GM19023 (cell line): Measurements from ENCODE around the gene CFAP61.
"Not testable (repeated sequence)": the region's sequence is repeated elsewhere in the genome, so short reads cannot be mapped to it uniquely, and the experiment has no call there.

Source experiments
- ATAC-seq: cut with Tn5 transposase; IDR thresholded peaks from one replicate; pipeline ENCODE4 v1.9.1; 2021; ENCODE audit warnings: mild to moderate bottlenecking, moderate library complexity; ENCODE audit not compliant: unreplicated experiment

The CFAP61 gene, protein sequence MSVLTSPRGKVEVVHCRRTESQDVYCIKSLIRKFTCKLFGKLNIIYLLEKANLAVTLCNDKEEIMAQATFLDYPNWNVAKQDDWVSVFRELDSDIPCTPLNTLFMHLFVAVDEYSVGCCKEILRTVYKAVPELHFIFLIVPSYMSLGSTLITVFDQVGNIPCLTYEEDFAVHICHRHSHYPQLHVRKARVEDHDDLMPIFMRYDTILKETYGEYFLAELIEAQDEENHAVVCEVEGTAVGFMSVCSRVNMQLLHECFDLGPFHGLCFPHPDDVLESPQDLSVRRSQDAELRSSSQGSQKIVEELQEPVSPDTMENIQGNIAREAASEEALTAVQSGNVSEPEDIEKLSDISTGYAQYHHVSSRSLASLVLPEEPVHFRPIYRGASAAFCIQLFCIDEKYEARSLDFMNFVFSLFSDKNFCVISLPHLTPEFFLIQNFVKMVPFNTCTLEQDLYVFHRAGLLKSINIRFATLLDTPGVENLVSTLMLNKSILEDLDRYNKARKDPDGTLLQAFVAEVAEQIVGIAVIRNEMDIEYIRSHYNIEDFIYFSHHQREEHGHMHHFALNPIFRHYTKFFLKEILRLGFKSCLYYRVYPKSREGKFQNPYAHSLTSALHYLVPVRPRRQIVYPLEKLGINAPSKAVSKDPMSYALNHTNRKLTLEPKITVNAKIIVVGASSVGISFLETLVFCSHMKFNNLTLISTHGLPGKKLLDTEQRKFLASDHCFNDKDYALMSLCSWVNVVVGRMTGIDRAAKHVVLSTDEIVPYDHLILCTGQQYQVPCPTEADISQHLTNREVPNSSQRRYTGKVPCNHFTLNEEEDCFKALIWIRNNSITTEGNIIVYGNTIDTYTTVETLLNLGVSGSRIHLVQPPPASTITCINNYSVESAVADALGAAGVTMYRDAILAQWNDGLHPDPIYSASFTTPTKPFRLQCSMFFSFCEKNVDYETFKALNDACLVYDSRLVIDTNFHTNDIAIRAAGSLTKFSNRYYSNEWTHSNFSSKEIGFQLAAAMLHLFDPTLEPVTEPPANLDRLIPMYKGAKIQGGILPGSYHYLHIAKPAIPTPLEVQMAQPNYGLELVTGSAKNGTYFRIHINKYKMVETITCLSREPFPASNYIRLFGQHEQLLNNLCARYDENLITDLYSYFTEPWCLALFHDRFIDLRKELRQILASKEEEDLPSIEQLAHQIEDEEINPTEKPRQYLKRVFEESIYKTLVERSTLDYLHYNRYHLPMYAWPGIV

DNA sequence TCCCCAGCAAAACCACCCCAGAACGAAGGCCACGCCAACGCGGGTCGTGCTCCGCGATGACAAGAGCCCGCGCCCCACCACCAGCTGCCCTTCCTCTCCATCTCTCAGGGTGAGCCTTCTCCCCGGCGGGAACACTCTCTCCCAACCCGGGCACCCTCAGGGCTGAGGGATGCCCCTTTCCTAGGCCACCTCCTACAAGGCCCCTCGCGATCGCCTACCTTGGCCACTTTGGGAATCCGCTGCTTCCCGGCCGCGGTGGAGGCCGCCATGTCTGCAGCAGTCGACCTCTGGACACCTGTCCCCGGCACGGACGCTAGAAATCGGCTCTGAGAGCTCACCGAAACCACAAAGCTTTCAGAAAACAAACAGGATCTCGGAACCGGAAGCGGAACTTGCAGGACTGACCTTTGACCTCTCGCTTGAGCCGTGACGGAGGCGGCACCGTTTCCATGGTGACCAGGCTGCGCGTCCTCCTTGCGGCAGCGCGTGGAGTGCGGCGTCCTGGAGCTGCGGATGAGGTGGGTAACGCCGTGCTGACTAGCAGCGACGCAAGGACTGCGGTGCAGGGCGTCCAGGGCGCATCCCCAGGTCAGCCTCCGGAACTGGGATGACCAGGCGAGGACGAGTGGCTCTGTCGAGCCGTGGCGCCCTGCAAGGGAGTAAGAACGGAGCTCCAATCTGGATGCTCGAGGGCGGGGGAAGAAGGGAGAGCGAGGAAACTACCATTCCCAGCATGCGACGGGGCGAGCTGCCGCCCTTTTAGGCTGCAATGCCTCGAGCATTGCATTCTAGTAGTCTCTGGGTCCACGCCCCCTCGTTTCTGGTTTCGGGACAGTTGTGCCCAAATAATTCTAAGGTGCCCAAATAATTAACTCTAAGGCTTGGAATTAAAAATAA, at the start of gene CFAP61, which contains the start of gene CRNKL1:
Gene CFAP61, plus strand, starts transcription at position 459 of the 897 bp plus-strand sequence. CDS start 4,122 bp downstream, outside the sequence.
Gene CRNKL1, minus strand, starts transcription at position 393 of the 897 bp plus-strand sequence. Its CDS starts 124 bp downstream, at position 269.
- peak; percentile 93 for ATAC-seq

DNA sequence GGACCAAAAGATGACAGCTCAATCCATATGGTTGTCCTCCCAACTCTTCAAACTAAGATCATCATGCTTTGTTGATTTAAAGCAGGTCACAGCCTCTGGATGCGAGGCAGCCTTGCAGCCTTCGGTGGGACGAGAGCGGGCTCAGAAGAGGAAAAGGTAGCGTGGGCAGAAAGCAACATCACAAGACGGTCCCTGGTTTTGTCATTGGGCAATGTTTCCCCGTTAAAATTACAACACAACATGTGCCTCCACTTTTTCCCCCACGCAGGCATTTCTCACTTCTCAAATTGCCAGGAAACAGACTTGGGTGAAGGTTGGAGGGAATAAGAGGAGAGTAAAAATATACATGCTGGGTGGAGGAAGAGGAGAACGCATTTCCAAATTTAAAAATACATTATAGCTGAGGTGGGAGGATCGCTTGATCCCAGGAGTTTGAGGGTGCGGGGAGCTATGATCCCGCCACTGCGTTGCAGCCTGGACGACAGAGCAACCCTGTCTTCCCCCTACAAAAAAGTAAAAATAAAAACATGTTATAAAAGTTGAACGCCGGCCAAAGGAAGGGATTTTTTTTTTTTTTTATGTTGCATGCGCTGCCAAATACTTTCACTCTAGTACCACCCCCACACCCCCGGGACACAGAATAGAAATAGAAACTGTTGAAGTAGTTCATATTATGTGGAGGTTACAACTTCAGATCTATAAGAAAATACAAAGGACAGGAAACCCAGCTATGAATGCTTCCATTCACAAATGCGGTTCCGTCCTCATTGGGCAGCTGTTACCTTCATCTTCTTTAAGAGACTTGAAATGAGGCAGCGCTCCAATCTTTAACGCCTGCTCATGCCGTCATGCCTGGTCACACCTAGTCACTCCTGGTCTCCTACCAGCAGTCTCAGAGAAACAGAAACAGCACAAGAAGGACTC, 49.0 kb upstream of the CFAP61 start:
- no peak for ATAC-seq

DNA sequence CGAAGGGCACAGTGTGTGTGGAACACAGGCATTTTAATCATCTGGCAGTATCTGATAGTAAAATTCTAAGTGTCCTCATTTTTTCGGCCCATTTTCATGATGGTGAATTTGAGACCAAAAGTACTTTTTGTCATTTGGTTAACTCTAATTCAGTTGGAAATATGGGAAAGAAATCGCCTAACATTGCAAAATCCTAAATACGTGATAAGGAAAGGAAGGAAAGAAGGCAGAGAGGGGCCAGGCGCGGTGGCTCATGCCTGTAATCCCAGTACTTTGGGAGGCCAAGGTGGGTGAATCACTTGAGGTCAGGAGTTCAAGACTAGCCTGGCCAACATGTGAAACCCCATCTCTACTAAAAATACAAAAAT, 48.4 kb upstream of the CFAP61 start:
- ATAC-seq = not testable (repeated sequence)

DNA sequence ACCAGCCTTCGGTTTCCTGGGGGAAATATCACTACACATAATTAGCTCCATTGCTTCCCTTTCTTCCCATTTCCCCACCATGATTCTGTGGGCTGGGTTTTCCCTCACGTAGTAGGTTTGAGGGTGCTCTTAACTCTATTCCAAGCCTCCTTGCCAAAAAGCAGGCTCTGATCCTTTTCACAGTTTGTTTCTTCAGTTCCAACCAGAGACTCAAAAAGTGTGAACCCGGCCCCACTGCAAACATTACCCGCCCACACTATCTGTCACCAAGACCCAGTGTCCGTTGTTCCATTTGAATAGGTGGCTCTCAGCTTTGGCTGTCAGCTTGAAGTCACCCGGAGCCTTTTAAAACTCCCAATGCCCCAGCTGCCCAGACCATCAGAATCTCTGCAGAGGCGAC, 47.0 kb upstream of the CFAP61 start:
- no peak for ATAC-seq

DNA sequence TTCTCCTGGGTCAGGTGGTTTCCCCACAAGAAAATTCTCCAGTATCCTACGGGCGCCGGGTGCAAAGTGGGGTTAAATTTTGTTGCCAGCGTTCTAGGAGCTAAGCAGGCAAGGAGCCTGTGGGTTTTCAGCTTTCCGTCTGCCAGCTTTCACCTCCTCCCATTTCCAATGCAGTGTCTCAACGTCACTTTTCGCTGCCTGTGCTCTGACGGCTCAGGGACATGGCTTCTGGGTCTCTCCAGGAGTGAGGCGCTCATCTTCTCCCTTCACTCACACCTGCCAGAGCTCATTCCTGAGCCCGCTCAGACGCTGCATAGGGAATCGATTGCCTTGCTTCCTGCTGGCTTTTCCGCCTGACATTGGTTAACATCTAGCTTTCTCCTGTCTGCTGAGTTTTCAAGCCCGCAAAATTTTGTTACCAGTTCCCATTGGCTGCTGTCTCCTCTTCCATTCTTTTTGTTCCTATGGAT, 42.5 kb upstream of the CFAP61 start:
- no peak for ATAC-seq

DNA sequence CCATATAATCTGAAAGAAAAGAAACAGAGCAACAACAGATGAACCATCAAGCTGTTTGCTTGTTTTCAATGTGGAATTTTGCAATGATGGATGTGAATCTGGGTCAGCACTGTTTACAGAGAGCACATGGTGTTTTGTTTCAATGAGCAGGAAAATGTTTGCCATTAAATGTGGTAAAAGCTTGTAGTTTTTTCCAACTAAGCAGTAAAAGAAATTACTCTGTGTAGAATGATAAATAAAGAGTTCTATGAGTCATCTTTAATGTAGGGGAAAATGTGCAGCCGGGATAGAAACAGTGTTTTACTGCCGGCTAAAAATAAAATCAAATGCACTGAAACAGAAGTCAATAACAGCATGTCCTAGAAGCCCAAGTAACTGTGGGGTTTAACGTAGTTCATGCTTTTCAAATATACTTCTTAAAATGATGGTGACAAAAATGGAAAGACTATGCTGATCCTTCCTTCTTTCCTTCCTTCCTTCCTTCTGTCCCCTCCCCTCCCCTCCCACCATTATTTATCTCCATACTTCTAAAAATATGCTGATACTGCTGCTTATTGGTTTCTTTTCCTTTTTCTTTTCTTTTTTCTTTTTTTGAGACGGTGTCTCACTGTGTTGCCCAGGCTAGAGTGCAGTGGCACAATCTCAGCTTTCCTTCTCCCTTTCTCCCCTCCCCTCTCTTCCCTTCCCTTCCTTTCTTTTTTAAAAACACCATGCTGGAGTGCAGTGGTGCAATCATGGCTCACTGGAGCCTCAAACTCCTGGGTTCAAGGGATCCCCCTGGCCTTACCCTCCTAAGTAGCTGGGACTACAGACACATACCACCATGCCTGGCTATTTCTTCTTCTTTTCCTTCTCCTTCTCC, 41.5 kb upstream of the CFAP61 start:
- no peak for ATAC-seq

DNA sequence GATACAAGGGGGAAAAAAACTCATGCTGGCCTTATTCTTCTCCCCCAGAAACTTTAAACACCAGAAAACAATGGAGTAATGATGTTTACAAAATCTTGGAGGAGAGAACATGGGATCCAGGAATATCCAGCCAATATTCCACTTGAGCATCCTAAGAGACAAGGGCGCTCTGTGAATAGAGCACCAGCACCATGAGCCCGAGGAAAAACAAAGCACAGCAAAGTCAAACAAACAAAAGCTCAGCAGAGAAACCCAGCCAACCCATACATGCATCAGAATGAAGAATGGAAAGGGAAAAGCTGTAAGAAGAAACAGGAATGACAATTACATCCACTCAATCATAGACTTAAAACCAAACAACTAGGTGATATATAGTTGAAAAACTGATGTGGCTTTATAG, 39.8 kb upstream of the CFAP61 start:
- no peak for ATAC-seq

DNA sequence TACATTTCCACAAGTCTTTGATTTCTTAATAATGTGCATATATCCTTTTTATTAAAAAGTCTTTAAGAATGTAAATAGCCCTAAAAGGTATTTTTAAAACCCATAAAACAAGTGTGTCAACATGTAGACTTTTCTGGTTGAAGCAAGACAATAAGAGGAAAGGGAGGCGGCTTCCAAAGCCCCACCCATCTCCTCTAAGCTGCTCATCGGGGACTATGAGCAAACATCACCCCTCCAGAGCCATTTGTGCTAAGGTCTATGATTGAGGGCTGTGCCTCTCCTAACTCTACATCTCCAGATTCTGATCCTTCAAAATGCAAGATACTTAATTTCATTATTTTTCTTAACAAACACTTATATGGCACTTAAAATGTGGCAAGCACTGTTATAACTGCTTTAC, 37.7 kb upstream of the CFAP61 start:
- ATAC-seq = no peak

DNA sequence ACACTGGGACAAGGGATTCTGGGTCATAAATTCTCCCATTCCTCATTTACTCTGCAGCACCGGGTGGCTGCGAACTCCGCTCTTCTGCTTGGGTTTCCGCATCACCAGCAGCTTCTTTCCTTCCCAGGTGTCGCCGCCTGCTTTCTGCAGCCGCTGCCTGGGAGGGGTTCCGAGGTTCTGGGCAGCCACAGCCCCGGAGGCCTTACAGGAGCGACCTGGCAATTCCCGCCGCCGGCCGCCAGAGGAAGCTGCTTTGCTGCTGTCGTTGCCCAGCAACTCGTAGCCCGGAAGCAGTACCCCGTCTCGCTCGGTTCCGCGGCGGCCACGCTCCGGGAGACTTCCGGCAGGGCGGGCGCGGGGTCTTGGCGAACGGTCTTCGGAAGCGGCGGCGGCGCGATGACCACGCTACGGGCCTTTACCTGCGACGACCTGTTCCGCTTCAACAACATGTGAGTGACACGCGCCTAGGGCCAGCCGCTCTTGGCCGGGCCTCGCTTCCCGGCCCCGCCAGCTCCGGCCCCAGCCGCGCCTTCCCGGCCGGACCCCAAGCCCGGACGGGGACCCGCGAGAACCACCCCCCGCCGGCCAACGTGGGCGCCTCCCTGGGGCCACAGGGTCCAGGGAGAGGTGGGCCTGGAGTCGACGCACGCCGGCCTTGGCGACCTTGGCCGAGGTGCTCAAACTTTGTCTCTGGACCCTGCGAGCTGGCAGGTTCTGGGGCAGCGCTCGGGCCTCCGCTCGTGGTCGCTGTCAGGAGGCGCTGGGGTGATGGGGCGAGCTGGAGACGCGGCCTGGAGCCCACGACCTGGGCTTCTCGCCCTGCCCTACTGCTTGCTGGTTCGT, 35.1 kb upstream of the CFAP61 start, which contains the start of gene NAA20:
Gene NAA20, plus strand, starts transcription at position 362 of the 843 bp plus-strand sequence. Its CDS starts 35 bp downstream, at position 397.
- peak; percentile 99 for ATAC-seq

DNA sequence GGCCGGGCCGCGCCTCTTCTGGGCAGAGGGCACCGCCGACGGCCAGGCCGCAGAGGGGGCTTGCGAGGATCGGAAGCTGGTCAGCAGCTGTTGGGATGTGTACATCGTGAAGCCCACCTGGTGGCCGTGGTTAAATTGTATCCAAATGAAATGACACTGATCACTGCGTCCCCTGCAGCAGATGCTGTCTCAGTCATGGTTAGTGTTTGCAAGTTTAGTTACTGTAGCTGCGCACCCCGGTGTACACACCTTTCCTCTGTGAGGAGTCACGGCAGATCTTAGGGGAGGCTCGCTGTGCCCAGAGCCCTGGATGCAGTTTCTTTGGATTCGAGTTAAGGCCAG, 34.5 kb upstream of the CFAP61 start:
- ATAC-seq = peak; percentile 13

DNA sequence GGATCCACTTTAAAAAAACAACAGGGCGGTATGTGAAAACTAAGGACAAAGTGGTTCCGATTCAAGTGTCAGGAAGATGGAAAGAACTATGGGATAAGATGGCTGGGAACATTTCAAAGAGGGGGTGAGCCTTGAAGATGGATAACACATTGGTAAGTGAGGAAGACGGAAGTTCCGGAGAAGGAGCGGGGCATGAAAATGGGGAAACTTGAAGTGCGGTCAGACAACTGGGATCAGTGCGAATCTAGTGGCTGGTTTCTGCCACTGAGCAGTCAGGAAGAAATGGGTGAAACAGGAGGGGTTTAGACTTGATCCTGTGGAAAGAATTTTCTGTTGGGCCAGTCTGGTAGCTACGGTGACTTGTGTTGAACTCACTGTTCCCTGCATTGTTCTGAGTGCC, 34.0 kb upstream of the CFAP61 start:
- no peak for ATAC-seq

DNA sequence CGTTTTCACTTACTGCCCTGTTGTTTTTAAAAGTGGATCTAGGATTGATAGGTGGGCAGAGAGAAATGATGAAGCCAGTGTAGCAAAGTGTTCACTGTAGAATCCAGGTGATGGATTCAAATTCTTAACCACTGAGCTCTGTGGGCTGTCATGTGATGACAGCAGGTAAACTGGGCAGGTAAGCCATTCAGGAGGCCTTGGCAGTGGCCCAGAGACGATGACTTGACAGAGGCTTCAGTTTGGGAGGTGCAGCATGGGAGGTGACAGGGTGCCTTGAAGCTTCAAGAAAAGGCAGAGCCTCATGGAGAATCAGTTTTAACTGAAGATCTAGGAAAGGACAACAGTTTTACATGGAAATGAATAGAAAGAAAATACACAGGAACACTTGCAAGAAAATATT, 33.2 kb upstream of the CFAP61 start:
- ATAC-seq = no peak

DNA sequence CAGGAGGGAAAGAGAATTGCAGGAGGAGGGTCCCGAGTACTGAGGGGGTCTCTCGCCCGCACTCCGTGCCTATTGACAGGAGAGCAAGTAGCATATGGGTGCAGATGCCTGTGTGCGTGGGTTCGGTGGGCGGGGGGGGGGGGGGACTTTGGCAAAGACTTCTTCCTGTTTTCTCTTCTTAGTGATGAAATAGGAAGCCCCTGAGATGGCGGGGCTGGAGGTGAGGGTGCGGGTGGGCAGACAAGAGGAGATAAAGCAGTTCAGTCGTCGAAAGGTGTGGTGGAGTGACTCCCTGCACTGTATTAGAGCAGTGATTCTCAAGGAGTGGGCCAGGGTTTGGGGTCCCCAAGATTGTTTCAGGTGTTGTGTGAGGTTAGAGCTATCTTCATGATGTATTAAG, 31.4 kb upstream of the CFAP61 start:
- no peak for ATAC-seq

DNA sequence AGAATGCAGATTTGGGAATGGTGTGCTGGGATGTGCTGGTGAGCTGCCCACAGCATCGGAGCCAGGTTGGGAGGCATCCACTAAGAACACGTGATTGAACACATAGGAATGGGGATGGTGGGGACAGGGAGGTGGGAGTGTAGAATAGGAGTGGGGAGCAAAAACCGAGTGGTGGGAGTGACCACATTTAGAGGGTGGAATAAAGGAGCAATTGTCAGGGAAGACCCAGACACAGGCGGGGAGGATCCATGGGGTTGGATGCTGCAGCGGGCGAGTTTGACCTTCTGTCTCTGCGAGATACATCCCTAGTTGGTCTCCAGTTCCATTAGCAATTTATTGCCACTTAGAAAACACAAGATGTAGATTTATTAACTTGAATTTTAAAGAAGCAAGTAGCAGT, 30.5 kb upstream of the CFAP61 start:
- ATAC-seq = no peak

DNA sequence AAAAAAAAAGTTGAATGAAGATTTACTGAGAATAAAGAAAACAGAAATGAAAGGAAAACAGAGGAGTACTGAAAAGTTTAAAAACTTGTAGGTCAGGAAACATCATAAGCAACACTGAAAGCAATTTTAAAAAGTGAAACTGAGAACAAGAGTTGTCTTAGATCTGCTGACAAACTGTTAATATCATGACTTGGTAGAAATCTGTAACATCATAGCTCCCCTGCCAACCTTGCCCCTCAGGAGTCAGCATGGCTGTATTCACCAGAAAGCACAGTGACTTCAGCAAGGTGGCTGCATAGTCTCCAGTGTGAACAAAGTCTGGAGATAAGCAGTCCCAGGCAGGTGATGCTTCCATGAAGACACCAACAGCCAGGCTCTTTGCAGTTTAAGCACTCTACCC, 29.8 kb upstream of the CFAP61 start:
- ATAC-seq = no peak

DNA sequence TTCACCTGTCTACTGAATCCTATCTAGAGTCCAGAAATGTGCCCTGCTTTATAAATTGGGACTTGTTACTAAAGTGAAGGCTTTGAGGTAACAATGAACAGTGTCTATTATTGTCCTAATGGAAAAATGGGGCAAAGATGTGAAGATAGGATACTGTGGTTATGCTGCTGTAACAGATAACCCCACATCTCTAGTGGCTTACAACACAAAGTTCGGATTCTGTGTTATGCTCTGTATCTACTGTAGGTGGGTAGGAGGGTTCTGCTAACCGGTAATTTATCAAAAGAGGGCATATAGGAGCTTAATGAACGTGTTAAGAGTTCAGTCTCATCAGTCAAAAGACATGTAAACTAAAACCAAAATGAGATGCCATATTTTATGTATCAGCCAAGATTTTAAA, 28.9 kb upstream of the CFAP61 start:
- ATAC-seq = no peak

DNA sequence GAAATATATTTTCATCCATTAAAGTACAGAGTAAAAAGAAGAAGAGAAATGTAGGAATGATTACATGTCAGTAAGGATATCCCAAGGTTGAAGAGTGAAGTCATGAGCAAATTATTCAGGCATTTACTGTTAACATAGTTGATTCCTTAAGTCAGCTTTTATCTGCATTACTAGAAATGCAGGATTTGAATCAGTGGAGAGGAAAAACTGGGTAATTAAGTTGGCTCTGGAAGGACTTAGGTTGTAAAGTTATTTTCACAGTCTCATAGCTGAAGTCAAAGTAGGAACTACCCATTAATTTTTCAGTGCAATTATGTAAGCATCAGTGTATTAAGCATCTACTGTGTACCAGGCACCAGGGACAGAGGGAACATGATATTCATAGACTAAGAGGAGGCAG, 27.4 kb upstream of the CFAP61 start:
- ATAC-seq = no peak
